ENCODE data around the gene DNAH11. TPM values are rescaled to one million over a fixed set of nuclear protein-coding genes. Genes with fewer than 3 reads are reported as not detected.

The DNAH11 gene
- polyA plus RNA-seq, 1 experiment: 0.59 TPM

- no peak overlapping the region for H3K4me3 ChIP-seq (ENCODE audit: low read depth, low read length)
- POLR2A ChIA-PET: no interaction called here
- H3K27me3 ChIP-seq (ENCODE audit: control insufficient read depth, insufficient read depth, low read length): no peaks in the 10 kb centered on the region
- no peak for TF ChIP-seq CTCF (IDR thresholded peaks at IDR 0.05; ENCODE audit: insufficient read depth, low read depth, low read length)
- no peak for DNase-seq (ENCODE audit: low read depth)
- CTCF ChIA-PET: no interaction called here
- H3K36me3 ChIP-seq (ENCODE audit: control insufficient read depth, insufficient read depth, low read length): no peaks in the 10 kb centered on the region
Measured at GRCh38 chr7:21608465-21608864, 65.6 kb downstream of the DNAH11 start.

- no peaks in the 10 kb centered on the region for H3K27me3 ChIP-seq (ENCODE audit: control insufficient read depth, insufficient read depth, low read length)
- TF ChIP-seq CTCF (IDR thresholded peaks at IDR 0.05; ENCODE audit: insufficient read depth, low read depth, low read length): no peak
- ChIA-PET POLR2A (no interaction called here), CTCF (interaction anchor here (0.7 kb wide), 1 partner anchor 11 kb away, joined by 4 read pairs; no protein-coding TSS in a partner anchor)
- H3K36me3 ChIP-seq (ENCODE audit: control insufficient read depth, insufficient read depth, low read length): no peaks in the 10 kb centered on the region
- H3K4me3 ChIP-seq (ENCODE audit: low read depth, low read length): no peak overlapping the region
- no peak for DNase-seq (ENCODE audit: low read depth)
Measured at GRCh38 chr7:21611129-21611528, 68.3 kb downstream of the DNAH11 start.

GRCh38 chr7:21616091-21616490 lies 73.3 kb downstream of the DNAH11 start:
- POLR2A ChIA-PET: no interaction called here
- Histone ChIP-seq H3K36me3 (ENCODE audit: control insufficient read depth, insufficient read depth, low read length) (no peaks in the 10 kb centered on the region), H3K4me3 (ENCODE audit: low read depth, low read length) (no peak overlapping the region), H3K27me3 (ENCODE audit: control insufficient read depth, insufficient read depth, low read length) (no peaks in the 10 kb centered on the region)
- no peak for DNase-seq (ENCODE audit: low read depth)
- CTCF ChIA-PET: interaction anchor here (0.9 kb wide), 1 partner anchor 186 kb away, joined by 3 read pairs; no protein-coding TSS in a partner anchor
- TF ChIP-seq CTCF (IDR thresholded peaks at IDR 0.05; ENCODE audit: insufficient read depth, low read depth, low read length): no peak

- Histone ChIP-seq H3K36me3 (ENCODE audit: control insufficient read depth, insufficient read depth, low read length) (no peaks in the 10 kb centered on the region), H3K4me3 (ENCODE audit: low read depth, low read length) (no peak overlapping the region), H3K27me3 (ENCODE audit: control insufficient read depth, insufficient read depth, low read length) (no peaks in the 10 kb centered on the region)
- DNase-seq (ENCODE audit: low read depth): no peak
- no peak for TF ChIP-seq CTCF (IDR thresholded peaks at IDR 0.05; ENCODE audit: insufficient read depth, low read depth, low read length)
- ChIA-PET POLR2A (no interaction called here), CTCF (interaction anchor here (0.9 kb wide), 1 partner anchor 187 kb away, joined by 3 read pairs; no protein-coding TSS in a partner anchor)
Measured at GRCh38 chr7:21616796-21617436, 74.1 kb downstream of the DNAH11 start.

GRCh38 chr7:21617513-21617912 lies 74.7 kb downstream of the DNAH11 start:
- ChIA-PET POLR2A (no interaction called here), CTCF (no interaction called here)
- H3K27me3 ChIP-seq (ENCODE audit: control insufficient read depth, insufficient read depth, low read length): no peaks in the 10 kb centered on the region
- no peaks in the 10 kb centered on the region for H3K36me3 ChIP-seq (ENCODE audit: control insufficient read depth, insufficient read depth, low read length)
- DNase-seq (ENCODE audit: low read depth): no peak
- TF ChIP-seq CTCF (IDR thresholded peaks at IDR 0.05; ENCODE audit: insufficient read depth, low read depth, low read length): no peak
- H3K4me3 ChIP-seq (ENCODE audit: low read depth, low read length): no peak overlapping the region
